Measurements from ENCODE around the gene CD48. TPM values are rescaled to one million over a fixed set of nuclear protein-coding genes. Genes with fewer than 3 reads are reported as not detected.

Gene CD48
- total RNA-seq, 6 experiments from 2014 or later = not detected

DNA sequence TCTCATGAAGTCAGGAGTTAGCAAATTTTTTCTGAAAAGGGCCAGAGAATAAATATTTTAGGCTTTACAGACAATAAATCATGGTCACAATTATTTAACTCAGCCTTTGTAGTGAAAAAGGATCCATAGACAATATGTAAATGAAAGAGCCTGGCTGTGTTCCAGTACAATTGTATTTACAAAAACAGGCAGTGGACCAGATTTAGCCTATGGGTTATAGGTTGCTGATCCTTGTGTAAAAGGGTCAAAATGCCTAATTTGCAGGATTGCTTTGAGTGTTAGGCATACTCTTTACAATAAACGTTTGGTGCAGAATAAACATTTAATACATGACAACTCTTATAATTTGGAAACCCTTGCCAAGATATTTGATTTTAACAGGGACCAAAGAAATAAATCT, 33.9 kb upstream of the CD48 start:
- no peak overlapping the region for H3K4me3 Mint-ChIP-seq
- H3K27me3 Mint-ChIP-seq (ENCODE audit: insufficient read depth) = peaks cover 18% of the 10 kb centered on the region
- H3K36me3 Mint-ChIP-seq (ENCODE audit: low read depth) = no peaks in the 10 kb centered on the region
- no peaks in the 10 kb centered on the region for H3K9me3 Mint-ChIP-seq
- TF ChIP-seq, protein P1, sequence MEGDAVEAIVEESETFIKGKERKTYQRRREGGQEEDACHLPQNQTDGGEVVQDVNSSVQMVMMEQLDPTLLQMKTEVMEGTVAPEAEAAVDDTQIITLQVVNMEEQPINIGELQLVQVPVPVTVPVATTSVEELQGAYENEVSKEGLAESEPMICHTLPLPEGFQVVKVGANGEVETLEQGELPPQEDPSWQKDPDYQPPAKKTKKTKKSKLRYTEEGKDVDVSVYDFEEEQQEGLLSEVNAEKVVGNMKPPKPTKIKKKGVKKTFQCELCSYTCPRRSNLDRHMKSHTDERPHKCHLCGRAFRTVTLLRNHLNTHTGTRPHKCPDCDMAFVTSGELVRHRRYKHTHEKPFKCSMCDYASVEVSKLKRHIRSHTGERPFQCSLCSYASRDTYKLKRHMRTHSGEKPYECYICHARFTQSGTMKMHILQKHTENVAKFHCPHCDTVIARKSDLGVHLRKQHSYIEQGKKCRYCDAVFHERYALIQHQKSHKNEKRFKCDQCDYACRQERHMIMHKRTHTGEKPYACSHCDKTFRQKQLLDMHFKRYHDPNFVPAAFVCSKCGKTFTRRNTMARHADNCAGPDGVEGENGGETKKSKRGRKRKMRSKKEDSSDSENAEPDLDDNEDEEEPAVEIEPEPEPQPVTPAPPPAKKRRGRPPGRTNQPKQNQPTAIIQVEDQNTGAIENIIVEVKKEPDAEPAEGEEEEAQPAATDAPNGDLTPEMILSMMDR (IDR thresholded peaks at IDR 0.05) = no peak
- no peak overlapping the region for H3K27ac Mint-ChIP-seq
- DNase-seq = no peak
- H3K4me1 Mint-ChIP-seq (ENCODE audit: low read depth) = peaks cover 18% of the 10 kb centered on the region

DNA sequence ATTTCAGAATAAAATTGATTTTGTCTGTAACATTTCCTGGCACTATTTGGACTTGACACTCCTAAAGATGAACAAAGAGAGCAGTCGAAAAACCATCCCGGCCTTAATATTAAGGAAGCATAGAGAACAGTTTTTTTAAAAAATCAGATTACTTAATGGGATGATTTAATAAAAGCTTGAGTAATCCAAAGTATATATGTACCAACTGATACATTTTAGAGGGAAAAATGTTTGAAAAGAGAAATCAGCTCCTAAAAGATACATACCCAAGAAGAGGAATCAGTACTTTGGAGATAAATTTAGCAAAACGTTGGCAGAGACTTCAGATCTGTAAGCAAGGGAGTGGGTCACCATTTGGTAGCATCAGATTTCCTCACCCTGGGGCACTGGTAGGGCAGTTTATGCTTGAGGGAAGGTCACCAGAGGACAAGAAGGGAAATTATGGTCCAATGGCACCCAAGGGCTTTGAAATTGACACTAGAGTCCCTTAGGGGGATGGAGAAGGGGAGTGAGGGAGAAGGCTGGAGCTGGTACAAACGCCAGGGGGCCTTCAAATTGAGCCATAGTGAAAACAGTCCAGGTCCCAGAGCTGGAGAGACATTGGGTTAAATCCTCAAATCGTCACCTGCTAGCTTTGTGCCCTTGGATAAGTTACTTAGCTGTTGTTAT, 33.4 kb upstream of the CD48 start:
- no peaks in the 10 kb centered on the region for H3K36me3 Mint-ChIP-seq (ENCODE audit: low read depth)
- H3K9me3 Mint-ChIP-seq = no peaks in the 10 kb centered on the region
- peaks cover 18% of the 10 kb centered on the region for H3K4me1 Mint-ChIP-seq (ENCODE audit: low read depth)
- H3K27me3 Mint-ChIP-seq (ENCODE audit: insufficient read depth) = peaks cover 18% of the 10 kb centered on the region
- no peak for DNase-seq
- H3K27ac Mint-ChIP-seq = no peak overlapping the region
- TF ChIP-seq, protein P1 (IDR thresholded peaks at IDR 0.05) = no peak
- H3K4me3 Mint-ChIP-seq = no peak overlapping the region

DNA sequence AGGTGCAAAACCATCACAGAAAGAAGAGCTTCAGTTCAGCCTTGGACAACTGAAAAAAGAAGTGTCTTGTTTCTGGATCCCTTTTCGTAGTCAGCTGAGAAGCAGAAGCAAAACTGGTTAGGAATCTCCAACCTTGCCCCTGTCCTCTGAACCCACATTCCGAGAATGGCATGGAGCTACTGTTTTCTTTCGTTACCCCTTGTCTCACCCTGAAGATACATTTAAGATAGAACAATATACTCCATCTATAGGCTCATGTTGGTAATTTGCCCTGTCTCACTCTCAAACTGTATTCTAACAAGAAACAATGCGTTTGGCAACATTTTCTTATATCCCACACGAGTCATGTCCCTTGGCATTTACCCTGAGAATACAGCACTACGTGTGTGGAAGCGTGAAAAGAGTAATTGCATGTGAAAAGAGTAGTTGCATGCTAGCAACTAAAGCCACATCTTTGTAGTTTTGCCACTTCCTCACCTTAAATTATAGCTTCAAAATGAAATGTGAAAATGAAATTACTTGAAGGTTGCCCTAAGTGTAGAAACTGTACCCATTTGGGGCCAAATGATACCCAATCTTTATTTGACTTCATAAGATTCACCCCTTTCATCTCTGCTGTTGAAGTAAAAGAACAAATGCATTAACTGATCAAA, 32.7 kb upstream of the CD48 start:
- H3K27me3 Mint-ChIP-seq (ENCODE audit: insufficient read depth) = peaks cover 18% of the 10 kb centered on the region
- DNase-seq = no peak
- no peak overlapping the region for H3K4me3 Mint-ChIP-seq
- H3K9me3 Mint-ChIP-seq = no peaks in the 10 kb centered on the region
- TF ChIP-seq, protein P1 (IDR thresholded peaks at IDR 0.05) = no peak
- peaks cover 18% of the 10 kb centered on the region for H3K4me1 Mint-ChIP-seq (ENCODE audit: low read depth)
- H3K27ac Mint-ChIP-seq = no peak overlapping the region
- H3K36me3 Mint-ChIP-seq (ENCODE audit: low read depth) = no peaks in the 10 kb centered on the region

DNA sequence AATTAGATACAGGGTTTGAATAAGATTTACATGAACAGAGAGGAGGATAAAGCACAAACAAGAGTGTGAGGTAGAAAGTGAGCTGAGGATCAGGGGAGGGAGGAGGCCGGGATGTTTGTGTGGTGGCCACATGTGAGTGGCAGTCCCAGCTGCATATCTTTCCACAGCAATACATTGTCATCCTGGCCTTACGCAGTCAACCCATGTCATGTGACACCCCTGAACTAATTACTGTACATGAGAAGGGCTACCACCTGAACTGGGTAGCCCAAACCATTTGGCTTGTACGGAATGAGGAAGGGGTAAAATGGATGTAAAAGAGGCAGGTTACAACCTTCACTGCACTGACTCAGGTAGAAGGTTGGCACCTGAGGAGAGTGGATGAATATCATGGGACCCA, 31.6 kb upstream of the CD48 start:
- H3K4me3 Mint-ChIP-seq = no peak overlapping the region
- no peaks in the 10 kb centered on the region for H3K9me3 Mint-ChIP-seq
- no peak overlapping the region for H3K27ac Mint-ChIP-seq
- H3K4me1 Mint-ChIP-seq (ENCODE audit: low read depth) = peaks cover 8% of the 10 kb centered on the region
- no peak for DNase-seq
- H3K27me3 Mint-ChIP-seq (ENCODE audit: insufficient read depth) = peaks cover 17% of the 10 kb centered on the region
- TF ChIP-seq, protein P1 (IDR thresholded peaks at IDR 0.05) = no peak
- no peaks in the 10 kb centered on the region for H3K36me3 Mint-ChIP-seq (ENCODE audit: low read depth)

DNA sequence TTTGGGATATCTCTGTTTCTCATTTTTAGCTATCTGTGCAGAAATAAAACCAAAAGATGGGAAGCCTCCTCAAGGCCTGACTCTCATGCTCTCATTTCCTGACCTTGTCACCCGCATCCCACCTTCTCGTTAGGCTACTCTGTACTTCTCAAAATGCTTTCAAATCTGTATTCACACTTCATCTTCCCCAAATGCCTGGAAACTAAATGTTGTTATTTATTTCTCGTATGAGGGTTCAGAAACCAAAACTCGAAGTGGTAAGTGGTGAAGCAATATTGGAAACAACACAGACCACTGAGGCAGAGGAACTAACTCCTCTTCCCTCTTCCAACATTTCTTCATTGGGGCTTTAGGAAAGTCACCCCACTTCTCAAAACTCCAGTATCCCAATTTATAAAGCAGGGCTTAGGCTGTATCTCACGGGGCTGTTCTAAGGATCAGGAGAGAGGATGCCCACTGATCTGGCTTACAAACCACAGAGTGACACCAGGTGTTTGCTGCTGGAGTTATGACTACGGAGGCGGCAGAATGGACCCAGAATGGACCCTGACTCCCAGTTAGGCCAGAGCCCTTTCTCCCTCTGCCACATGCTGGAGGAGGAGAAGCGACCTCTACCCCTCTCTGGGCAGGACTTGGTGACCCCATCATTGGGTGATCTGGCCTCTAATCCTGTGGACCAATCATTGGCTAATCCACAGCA, 31.0 kb upstream of the CD48 start:
- no peak overlapping the region for H3K27ac Mint-ChIP-seq

More for the DNA sequence above, 31.0 kb upstream of the CD48 start:
- peaks cover 1% of the 10 kb centered on the region; the same call in 1 of the 2 replicates for H3K4me1 Mint-ChIP-seq (ENCODE audit: low read depth)
- peaks cover 17% of the 10 kb centered on the region for H3K27me3 Mint-ChIP-seq (ENCODE audit: insufficient read depth)
- TF ChIP-seq, protein P1 (IDR thresholded peaks at IDR 0.05) = no peak
- DNase-seq = no peak
- no peaks in the 10 kb centered on the region for H3K36me3 Mint-ChIP-seq (ENCODE audit: low read depth)
- H3K9me3 Mint-ChIP-seq = no peaks in the 10 kb centered on the region
- H3K4me3 Mint-ChIP-seq = no peak overlapping the region

Measured in HFFc6 (cell line).